Bladder microvascular endothelial cell (primary cell): Measurements from ENCODE around the gene NCLN. TPM values are rescaled to one million over a fixed set of nuclear protein-coding genes. Genes with fewer than 3 reads are reported as not detected.

Experiments
- total RNA-seq: library from RNA; depleted of rRNA; stranded (reverse); fragments of >200 nt; gene quantifications from 2 replicates; pipeline ENCODE4 v1.2.3, GENCODE V29; 2014

Gene NCLN, protein sequence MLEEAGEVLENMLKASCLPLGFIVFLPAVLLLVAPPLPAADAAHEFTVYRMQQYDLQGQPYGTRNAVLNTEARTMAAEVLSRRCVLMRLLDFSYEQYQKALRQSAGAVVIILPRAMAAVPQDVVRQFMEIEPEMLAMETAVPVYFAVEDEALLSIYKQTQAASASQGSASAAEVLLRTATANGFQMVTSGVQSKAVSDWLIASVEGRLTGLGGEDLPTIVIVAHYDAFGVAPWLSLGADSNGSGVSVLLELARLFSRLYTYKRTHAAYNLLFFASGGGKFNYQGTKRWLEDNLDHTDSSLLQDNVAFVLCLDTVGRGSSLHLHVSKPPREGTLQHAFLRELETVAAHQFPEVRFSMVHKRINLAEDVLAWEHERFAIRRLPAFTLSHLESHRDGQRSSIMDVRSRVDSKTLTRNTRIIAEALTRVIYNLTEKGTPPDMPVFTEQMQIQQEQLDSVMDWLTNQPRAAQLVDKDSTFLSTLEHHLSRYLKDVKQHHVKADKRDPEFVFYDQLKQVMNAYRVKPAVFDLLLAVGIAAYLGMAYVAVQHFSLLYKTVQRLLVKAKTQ
- total RNA-seq, result 27.5 and 66.3 TPM in 2 replicates

DNA sequence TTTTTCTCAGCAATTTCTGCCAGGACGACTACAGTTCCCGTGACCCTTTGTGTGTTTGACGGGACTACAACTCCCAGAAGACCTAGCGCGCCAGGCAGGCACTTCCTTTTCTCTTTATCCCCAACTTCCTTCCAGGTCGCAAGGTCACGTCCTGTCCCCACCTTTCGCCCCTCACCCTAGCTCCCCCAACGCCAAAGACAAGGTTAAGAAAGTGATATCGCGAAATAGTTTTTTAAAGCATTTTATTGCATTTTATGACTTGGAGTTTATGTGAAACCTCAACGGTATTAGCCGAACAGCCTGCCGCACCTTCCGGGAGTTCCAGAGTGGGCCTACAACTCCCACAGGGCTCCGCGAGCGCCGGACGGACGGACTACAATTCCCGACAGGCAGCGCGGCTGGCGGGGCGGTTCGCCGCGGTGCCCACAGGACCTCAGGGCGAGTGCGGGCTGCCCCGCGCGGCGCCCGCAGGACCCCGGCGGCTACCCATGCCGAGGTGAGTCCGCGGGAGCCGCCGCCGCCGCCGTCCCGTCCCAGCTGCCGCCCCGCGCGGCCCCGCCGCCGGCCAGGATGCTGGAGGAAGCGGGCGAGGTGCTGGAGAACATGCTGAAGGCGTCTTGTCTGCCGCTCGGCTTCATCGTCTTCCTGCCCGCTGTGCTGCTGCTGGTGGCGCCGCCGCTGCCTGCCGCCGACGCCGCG lies at the start of gene NCLN:
NCLN (plus strand) TSS at position 470 of the 699 bp plus-strand sequence; CDS start at position 571, 101 bp downstream.

DNA sequence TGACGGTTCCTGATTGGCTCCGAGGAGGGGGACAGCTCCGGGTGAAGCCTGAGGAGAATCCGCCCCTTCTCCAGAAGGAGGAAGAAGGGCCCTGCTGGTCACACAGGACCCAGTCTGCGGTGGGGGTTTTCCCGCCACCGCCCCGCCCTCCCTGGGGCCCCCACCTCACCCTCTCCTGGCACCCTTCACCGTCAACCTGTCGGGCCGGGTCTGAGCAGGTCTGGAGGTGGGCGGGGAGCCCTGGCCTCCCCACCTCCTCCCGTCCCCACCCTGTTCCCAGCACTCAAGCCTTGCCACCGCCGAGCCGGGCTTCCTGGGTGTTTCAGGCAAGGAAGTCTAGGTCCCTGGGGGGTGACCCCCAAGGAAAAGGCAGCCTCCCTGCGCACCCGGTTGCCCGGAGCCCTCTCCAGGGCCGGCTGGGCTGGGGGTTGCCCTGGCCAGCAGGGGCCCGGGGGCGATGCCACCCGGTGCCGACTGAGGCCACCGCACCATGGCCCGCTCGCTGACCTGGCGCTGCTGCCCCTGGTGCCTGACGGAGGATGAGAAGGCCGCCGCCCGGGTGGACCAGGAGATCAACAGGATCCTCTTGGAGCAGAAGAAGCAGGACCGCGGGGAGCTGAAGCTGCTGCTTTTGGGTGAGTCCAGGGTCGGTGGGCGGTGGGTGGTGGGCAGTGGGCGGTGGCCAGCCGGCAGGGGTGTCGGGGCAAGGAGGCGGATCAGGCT lies 49.6 kb upstream of the NCLN start, which contains the start of gene GNA15:
GNA15 (plus strand) TSS at position 73 of the 723 bp plus-strand sequence; CDS start at position 491, 418 bp downstream.

DNA sequence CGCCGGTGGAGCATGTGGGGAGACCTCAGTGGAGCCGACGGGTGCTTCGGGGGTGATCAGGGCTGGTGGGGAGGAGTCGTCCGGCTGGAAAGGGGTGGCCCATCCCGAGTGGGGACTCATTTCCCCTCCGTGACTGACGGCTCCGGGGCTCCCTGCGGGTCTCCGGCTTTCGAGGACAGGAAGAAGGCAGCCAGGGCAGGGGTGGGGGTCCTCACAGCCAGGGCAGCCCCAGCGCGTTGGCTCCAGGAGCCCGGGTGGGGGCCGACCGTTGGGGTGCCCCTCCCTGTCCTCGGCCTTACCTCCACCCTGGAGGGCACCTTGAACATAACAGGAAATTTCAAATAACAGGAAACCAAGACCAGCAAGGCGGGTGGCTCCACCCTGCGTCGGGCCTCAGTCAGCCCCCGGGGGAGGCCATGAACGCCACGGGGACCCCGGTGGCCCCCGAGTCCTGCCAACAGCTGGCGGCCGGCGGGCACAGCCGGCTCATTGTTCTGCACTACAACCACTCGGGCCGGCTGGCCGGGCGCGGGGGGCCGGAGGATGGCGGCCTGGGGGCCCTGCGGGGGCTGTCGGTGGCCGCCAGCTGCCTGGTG lies 7.3 kb upstream of the NCLN start, which contains the start of gene S1PR4:
S1PR4 (plus strand) TSS at position 393 of the 596 bp plus-strand sequence; CDS start at position 417, 24 bp downstream.

DNA sequence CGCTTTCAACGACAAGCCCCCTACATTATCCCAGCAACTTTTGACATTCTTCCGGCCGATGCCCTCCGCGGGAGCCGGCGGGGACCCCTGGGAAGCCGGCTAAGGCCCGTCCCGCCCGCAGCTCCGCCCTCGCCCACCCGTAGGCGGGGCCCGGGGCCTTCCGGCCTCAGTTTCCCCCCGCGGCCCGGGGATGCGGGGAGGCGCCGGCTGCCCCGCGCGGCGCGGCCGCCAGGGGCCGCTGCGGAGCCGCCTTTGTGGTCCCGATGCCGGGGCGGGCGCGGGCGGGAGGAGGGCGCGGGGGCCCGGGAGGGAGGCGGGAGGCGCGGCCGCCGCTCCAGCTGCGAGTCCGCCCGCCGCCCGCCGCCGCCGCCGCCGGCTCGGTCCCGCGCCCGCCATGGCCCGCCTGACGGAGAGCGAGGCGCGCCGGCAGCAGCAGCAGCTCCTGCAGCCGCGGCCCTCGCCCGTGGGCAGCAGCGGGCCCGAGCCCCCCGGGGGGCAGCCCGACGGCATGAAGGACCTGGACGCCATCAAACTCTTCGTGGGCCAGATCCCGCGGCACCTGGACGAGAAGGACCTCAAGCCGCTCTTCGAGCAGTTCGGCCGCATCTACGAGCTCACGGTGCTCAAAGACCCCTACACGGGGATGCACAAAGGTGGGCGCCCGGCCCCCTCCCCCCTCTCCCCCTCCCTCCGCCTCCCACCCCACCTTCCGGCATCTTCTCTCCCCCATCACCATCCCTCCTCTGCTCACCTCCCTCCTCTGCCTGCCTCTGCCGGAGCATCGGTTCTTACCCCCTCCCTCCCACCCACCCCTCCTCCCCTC lies 38.8 kb downstream of the NCLN start, which contains the start of gene CELF5:
CELF5 (plus strand) TSS at position 316 of the 823 bp plus-strand sequence; CDS start at position 395, 79 bp downstream.

Other genes with a start within 250 kb of the NCLN start
- gene ZNF77, start 241.0 kb upstream of the NCLN start, total RNA-seq, result 5.7 and 5.9 TPM in 2 replicates
- gene TLE6, start 208.4 kb upstream of the NCLN start, total RNA-seq, result 0.97 and 3.0 TPM in 2 replicates
- 13.4 and 32.9 TPM in 2 replicates for gene TLE2, start 156.7 kb upstream of the NCLN start, total RNA-seq
- gene TLE5, start 123.4 kb upstream of the NCLN start, total RNA-seq, result 83.4 and 158 TPM in 2 replicates
- 61.0 and 88.1 TPM in 2 replicates for gene GNA11, start 91.6 kb upstream of the NCLN start, total RNA-seq
- under 0.01 and 0.06 TPM in 2 replicates for gene GNA15, start 49.9 kb upstream of the NCLN start, total RNA-seq
- 0.06 and 3.6 TPM in 2 replicates for gene S1PR4, start 7.2 kb upstream of the NCLN start, total RNA-seq
- not detected in 2 replicates for gene CELF5, start 38.7 kb downstream of the NCLN start, total RNA-seq
- gene NFIC, start 180.7 kb downstream of the NCLN start, total RNA-seq, result 17.2 and 61.2 TPM in 2 replicates